CD4-positive, alpha-beta memory T cell (primary cell): ENCODE data around the gene ARRDC2. TPM values are rescaled to one million over a fixed set of nuclear protein-coding genes. Genes with fewer than 3 reads are reported as not detected.

ENCODE experiments used
- CTCF ChIA-PET: fragments of 350-600 bp; sonication (Branson Sonifier 250); formaldehyde crosslinking; loops from one replicate; lab custom pipeline; 2021; ENCODE audit warnings: inconsistent platforms; ENCODE audit not compliant: partially characterized antibody; lab: Charles Lee
- POLR2A ChIA-PET: fragments of 350-600 bp; sonication (Branson Sonifier 250); formaldehyde crosslinking; loops from one replicate; lab custom pipeline; 2021; ENCODE audit not compliant: partially characterized antibody; lab: Charles Lee
- DNase-seq, 5 donors: peaks; one replicate each; pipeline versions ENCODE4 v3.0.0 to v3.0.0-alpha.2; 2020 to 2022; ENCODE audit warnings: mixed read lengths in 1 of 5
- H3K27ac ChIP-seq: one replicate; pipeline ENCODE4 v1.7.0; 2013; ENCODE audit warnings: low read depth, low read length
- H3K27me3 ChIP-seq: 2 replicates; pipeline ENCODE4 v1.7.0; 2013; ENCODE audit warnings: mild to moderate bottlenecking, low read length, moderate library complexity; ENCODE audit not compliant: insufficient read depth
- H3K36me3 ChIP-seq: 2 replicates; pipeline ENCODE4 v1.7.0; 2013; ENCODE audit warnings: mild to moderate bottlenecking, low read length, moderate library complexity; ENCODE audit not compliant: insufficient read depth
- H3K4me1 ChIP-seq: 2 replicates; pipeline ENCODE4 v1.7.0; 2013; ENCODE audit warnings: mild to moderate bottlenecking, low read length, moderate library complexity; ENCODE audit not compliant: insufficient read depth
- H3K4me3 ChIP-seq, 2 donors: one replicate each; pipeline ENCODE4 v1.7.0; 2013; ENCODE audit warnings: low read length in 2 of 2, mild to moderate bottlenecking in 1 of 2
- H3K9me3 ChIP-seq, 2 donors: one replicate each; pipeline ENCODE4 v1.7.0; 2013; ENCODE audit warnings: low read length in 2 of 2, control low read depth in 1 of 2; ENCODE audit not compliant: control insufficient read depth in 1 of 2
- H3K27ac Mint-ChIP-seq, 7 donors: one replicate each; pipeline ENCODE4 v1.8.0; 2020 to 2021; ENCODE audit warnings: mixed read lengths in 7 of 7, mild to moderate bottlenecking in 6 of 7, inconsistent platforms in 3 of 7, moderate library complexity in 3 of 7
- H3K27me3 Mint-ChIP-seq, 2 donors: one replicate each; pipeline ENCODE4 v1.8.0; 2020 to 2021; ENCODE audit warnings: mixed read lengths in 2 of 2
- H3K36me3 Mint-ChIP-seq, 2 donors: one replicate each; pipeline ENCODE4 v1.8.0; 2020 to 2021; ENCODE audit warnings: mixed read lengths in 2 of 2, inconsistent platforms in 1 of 2, mild to moderate bottlenecking in 1 of 2
- H3K4me1 Mint-ChIP-seq, 4 donors: one replicate each; pipeline ENCODE4 v1.8.0; 2020 to 2021; ENCODE audit warnings: mixed read lengths in 4 of 4, mild to moderate bottlenecking in 1 of 4
- H3K4me3 Mint-ChIP-seq, 8 donors: one replicate each; pipeline ENCODE4 v1.8.0; 2020 to 2021; ENCODE audit warnings: mixed read lengths in 8 of 8, mild to moderate bottlenecking in 7 of 8, moderate library complexity in 6 of 8, inconsistent platforms in 3 of 8
- H3K9me3 Mint-ChIP-seq, 8 donors: one replicate each; pipeline ENCODE4 v1.8.0; 2020 to 2021; ENCODE audit warnings: mixed read lengths in 8 of 8, mild to moderate bottlenecking in 5 of 8, inconsistent platforms in 3 of 8, moderate library complexity in 1 of 8
- intact Hi-C: fragments of 100-400 bp; cut with micrococcal nuclease; formaldehyde crosslinking; loops from one replicate; pipeline ENCODE4 v1.15.1; 2023
- polyA plus RNA-seq, 2 donors: library from polyadenylated mRNA; unstranded; fragments of 300-500 nt; fragmentation: Illumina TruSeq; gene quantifications; one replicate each; pipeline ENCODE4 v1.2.3, GENCODE V29; 2021
- total RNA-seq, 2 experiments: library from RNA; stranded (reverse); gene quantifications; one replicate each; pipeline ENCODE4 v1.2.3, GENCODE V29; 2021

The ARRDC2 gene
- total and polyA plus RNA-seq, 4 experiments from 2014 or later: 39.8 to 138 (median 92.1) TPM

- Histone ChIP-seq H3K4me3 (no peak overlapping the region), H3K9me3 (no peaks in the 10 kb centered on the region), H3K4me1 (no peaks in the 10 kb centered on the region), H3K27me3 (no peaks in the 10 kb centered on the region), H3K27ac (no peak overlapping the region), H3K36me3 (no peaks in the 10 kb centered on the region)
- Mint-ChIP-seq H3K27ac (no peak overlapping the region), H3K4me1 (no peaks in the 10 kb centered on the region), H3K9me3 (no peaks in the 10 kb centered on the region), H3K4me3 (no peak overlapping the region), H3K36me3 (no peaks in the 10 kb centered on the region), H3K27me3 (peaks cover 4 to 6% of the 10 kb centered on the region in 2 donors)
- intact Hi-C loops: no loop called here
- POLR2A ChIA-PET: no interaction called here
- DNase-seq: no peak
- CTCF ChIA-PET: interaction anchor here (1.5 to 2.1 kb wide), 2 partner anchors 44 to 51 kb away, joined by 4 to 11 read pairs; no protein-coding TSS in a partner anchor
These were observed 18.4 kb upstream of the ARRDC2 start for GRCh38 chr19:17989425-17990094.

- no peak overlapping the region for H3K27ac Mint-ChIP-seq
- Histone ChIP-seq H3K27ac (no peak overlapping the region), H3K4me3 (no peak overlapping the region), H3K9me3 (no peaks in the 10 kb centered on the region), H3K36me3 (no peaks in the 10 kb centered on the region), H3K4me1 (peaks cover 6% of the 10 kb centered on the region), H3K27me3 (no peaks in the 10 kb centered on the region)
- H3K4me1 Mint-ChIP-seq: peaks cover 2 to 8% (median 5%) of the 10 kb centered on the region in 4 donors
- no peak for DNase-seq
- H3K4me3 Mint-ChIP-seq: no peak overlapping the region
- ChIA-PET POLR2A (no interaction called here), CTCF (interaction anchor here (1.6 to 11.6 kb wide), 3 partner anchors 10 to 52 kb away, joined by 5 to 402 read pairs (median 9); partner anchors contain the start of gene CCDC124)
- no peaks in the 10 kb centered on the region for H3K36me3 Mint-ChIP-seq
- intact Hi-C loops: no loop called here
- no peaks in the 10 kb centered on the region for H3K9me3 Mint-ChIP-seq
- no peaks in the 10 kb centered on the region for H3K27me3 Mint-ChIP-seq
These were observed 14.7 kb upstream of the ARRDC2 start for GRCh38 chr19:17993076-17993813.

- peak overlapping the region; percentile 48 to 89 (median 72) for H3K27ac Mint-ChIP-seq
- H3K36me3 Mint-ChIP-seq: peaks cover 0 to 6% of the 10 kb centered on the region in 2 donors
- H3K4me1 Mint-ChIP-seq: peaks cover 10 to 25% (median 16%) of the 10 kb centered on the region in 4 donors
- ChIA-PET CTCF (interaction anchor here (0.6 to 11.6 kb wide), 13 partner anchors 16 to 292 kb away, joined by 3 to 402 read pairs (median 4); partner anchors contain the start of genes CCDC124 and RPL18A), POLR2A (interaction anchor here (1.7 to 3.0 kb wide), 5 partner anchors 51 to 137 kb away, joined by 5 to 27 read pairs (median 10); partner anchors contain the start of genes CCDC124 and RPL18A)
- H3K9me3 Mint-ChIP-seq: no peaks in the 10 kb centered on the region
- Histone ChIP-seq H3K36me3 (no peaks in the 10 kb centered on the region), H3K27ac (no peak overlapping the region), H3K9me3 (no peaks in the 10 kb centered on the region), H3K4me1 (peaks cover 19% of the 10 kb centered on the region), H3K27me3 (no peaks in the 10 kb centered on the region), H3K4me3 (no peak overlapping the region)
- intact Hi-C loops: loop anchor here (1.0 kb wide), 2 partner anchors 59 to 138 kb away; partner anchors contain the start of gene RPL18A
- H3K27me3 Mint-ChIP-seq: no peaks in the 10 kb centered on the region
- H3K4me3 Mint-ChIP-seq: peak overlapping the region in 3 of 8 donors; percentile 7 to 65 (median 24)
- DNase-seq: peak; percentile 76 to 86 (median 77)
These were observed 11.1 kb upstream of the ARRDC2 start for GRCh38 chr19:17996826-17997316.

GRCh38 chr19:17997969-17998826, 9.8 kb upstream of the ARRDC2 start:
- Mint-ChIP-seq H3K4me1 (peaks cover 10 to 35% (median 22%) of the 10 kb centered on the region in 4 donors), H3K9me3 (no peaks in the 10 kb centered on the region), H3K36me3 (peaks cover 0 to 8% of the 10 kb centered on the region in 2 donors), H3K4me3 (no peak overlapping the region), H3K27me3 (no peaks in the 10 kb centered on the region), H3K27ac (peak overlapping the region in 5 of 7 donors; percentile 18 to 93 (median 89))
- ChIA-PET POLR2A (interaction anchor here (1.4 to 3.0 kb wide), 5 partner anchors 10 to 138 kb away, joined by 4 to 27 read pairs (median 10); partner anchors contain the start of genes ARRDC2, CCDC124 and RPL18A), CTCF (interaction anchor here (1.8 to 11.6 kb wide), 3 partner anchors 57 to 148 kb away, joined by 6 to 402 read pairs (median 27); partner anchors contain the start of genes CCDC124 and RPL18A)
- Histone ChIP-seq H3K36me3 (no peaks in the 10 kb centered on the region), H3K27ac (no peak overlapping the region), H3K27me3 (no peaks in the 10 kb centered on the region), H3K9me3 (no peaks in the 10 kb centered on the region), H3K4me1 (peaks cover 32% of the 10 kb centered on the region), H3K4me3 (no peak overlapping the region)
- DNase-seq: no peak
- intact Hi-C loops: loop anchor here (1.0 kb wide), 2 partner anchors 60 to 139 kb away; partner anchors contain the start of gene RPL18A

- Mint-ChIP-seq H3K27ac (peak overlapping the region; percentile 64 to 100 (median 92)), H3K27me3 (no peaks in the 10 kb centered on the region), H3K36me3 (peaks cover 0 to 8% of the 10 kb centered on the region in 2 donors), H3K9me3 (no peaks in the 10 kb centered on the region), H3K4me3 (peak overlapping the region in 5 of 8 donors; percentile 41 to 68 (median 52)), H3K4me1 (peaks cover 10 to 39% (median 24%) of the 10 kb centered on the region in 4 donors)
- Histone ChIP-seq H3K27ac (no peak overlapping the region), H3K4me3 (no peak overlapping the region), H3K27me3 (no peaks in the 10 kb centered on the region), H3K36me3 (no peaks in the 10 kb centered on the region), H3K9me3 (no peaks in the 10 kb centered on the region), H3K4me1 (peaks cover 33% of the 10 kb centered on the region)
- no peak for DNase-seq
- CTCF ChIA-PET: interaction anchor here (11.6 kb wide), 1 partner anchor 58 kb away, joined by 402 read pairs; the partner anchor contains the start of gene CCDC124
- intact Hi-C loops: no loop called here
- POLR2A ChIA-PET: interaction anchor here (1.4 to 3.0 kb wide), 3 partner anchors 9 to 139 kb away, joined by 4 to 17 read pairs (median 5); partner anchors contain the start of genes ARRDC2 and RPL18A
These were observed 9.2 kb upstream of the ARRDC2 start for GRCh38 chr19:17998827-17999150.
